Activated T-cell treated with anti-CD3 and anti-CD28 coated beads, Interleukin-2, amount 50 U/mL, for 24 hours (primary cell): ENCODE measurements around the gene TCF20.
A peak's percentile ranks its signal among the peaks of the same experiment; 100 is the strongest.

Experiments
- DNase-seq: peaks from one replicate; pipeline ENCODE4 v3.0.0-alpha.2; 2020
- H3K27ac Mint-ChIP-seq: 2 replicates; pipeline ENCODE4 v1.8.0; 2020; ENCODE audit warnings: mild to moderate bottlenecking, mixed read lengths
- H3K27me3 Mint-ChIP-seq: 2 replicates; pipeline ENCODE4 v1.8.0; 2020; ENCODE audit warnings: mixed read lengths
- H3K36me3 Mint-ChIP-seq: 2 replicates; pipeline ENCODE4 v1.8.0; 2020; ENCODE audit warnings: low read depth, mixed read lengths
- H3K4me1 Mint-ChIP-seq: 2 replicates; pipeline ENCODE4 v1.8.0; 2020; ENCODE audit warnings: low read depth, mixed read lengths
- H3K4me3 Mint-ChIP-seq: 2 replicates; pipeline ENCODE4 v1.8.0; 2020; ENCODE audit warnings: mild to moderate bottlenecking, moderate library complexity, mixed read lengths
- H3K9me3 Mint-ChIP-seq: 2 replicates; pipeline ENCODE4 v1.8.0; 2020; ENCODE audit warnings: mixed read lengths

The TCF20 gene

DNA sequence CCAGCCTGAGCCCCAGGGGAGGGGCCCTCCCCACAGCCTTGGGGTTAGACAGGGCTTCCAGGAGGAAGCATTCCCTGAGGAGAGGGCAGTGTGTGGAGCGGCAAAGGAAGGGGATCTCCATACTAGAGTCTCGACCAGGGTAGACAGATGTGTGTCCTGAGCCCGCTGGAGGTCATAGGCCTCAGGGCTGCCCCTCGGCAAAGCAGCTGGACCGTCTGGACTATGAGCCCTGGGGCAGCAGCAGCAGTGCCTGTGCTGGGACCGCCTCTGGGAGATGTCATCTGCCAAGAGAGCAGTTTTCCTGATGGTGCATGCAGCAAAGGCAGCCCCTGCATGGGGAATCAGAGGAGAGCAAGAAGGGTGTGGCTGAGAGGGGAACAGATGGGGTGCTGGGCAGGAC, 20.8 kb upstream of the TCF20 start:
- H3K4me1 Mint-ChIP-seq: peaks cover 28% of the 10 kb centered on the region

GRCh38 chr22:42289671-42290541, 19.5 kb upstream of the TCF20 start:
- Mint-ChIP-seq H3K36me3 (no peaks in the 10 kb centered on the region), H3K27ac (no peak overlapping the region), H3K27me3 (no peaks in the 10 kb centered on the region), H3K4me3 (no peak overlapping the region), H3K4me1 (peaks cover 30% of the 10 kb centered on the region), H3K9me3 (no peaks in the 10 kb centered on the region)
- DNase-seq: no peak

More for the DNA sequence above, 20.8 kb upstream of the TCF20 start:
- Mint-ChIP-seq H3K27me3 (no peaks in the 10 kb centered on the region), H3K9me3 (no peaks in the 10 kb centered on the region), H3K27ac (no peak overlapping the region), H3K36me3 (no peaks in the 10 kb centered on the region), H3K4me3 (no peak overlapping the region)
- no peak for DNase-seq

DNA sequence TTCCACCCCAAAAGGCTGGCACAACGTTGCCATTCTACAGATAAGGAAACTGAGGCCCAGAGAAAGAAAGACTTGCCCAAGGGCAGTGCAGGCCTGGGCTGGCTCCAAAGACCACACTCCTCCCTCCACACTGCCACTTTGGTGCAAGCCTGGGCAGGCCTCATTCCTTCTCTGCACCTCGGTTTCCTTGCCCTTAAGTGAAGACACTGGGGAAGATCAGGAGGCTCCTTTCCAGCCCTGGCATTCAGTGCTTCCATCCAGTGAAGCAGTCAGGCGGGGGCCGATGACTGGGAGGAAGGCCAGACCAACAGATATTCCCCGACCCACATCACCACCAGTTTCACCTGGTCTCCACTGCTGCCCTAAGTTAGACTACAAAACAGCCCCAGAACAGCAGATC, 18.3 kb upstream of the TCF20 start:
- H3K4me3 Mint-ChIP-seq: no peak overlapping the region
- no peaks in the 10 kb centered on the region for H3K9me3 Mint-ChIP-seq
- no peak for DNase-seq
- H3K27ac Mint-ChIP-seq: peak overlapping the region; percentile 26
- peaks cover 23% of the 10 kb centered on the region for H3K4me1 Mint-ChIP-seq
- H3K27me3 Mint-ChIP-seq: peaks cover 3% of the 10 kb centered on the region
- no peaks in the 10 kb centered on the region for H3K36me3 Mint-ChIP-seq

DNA sequence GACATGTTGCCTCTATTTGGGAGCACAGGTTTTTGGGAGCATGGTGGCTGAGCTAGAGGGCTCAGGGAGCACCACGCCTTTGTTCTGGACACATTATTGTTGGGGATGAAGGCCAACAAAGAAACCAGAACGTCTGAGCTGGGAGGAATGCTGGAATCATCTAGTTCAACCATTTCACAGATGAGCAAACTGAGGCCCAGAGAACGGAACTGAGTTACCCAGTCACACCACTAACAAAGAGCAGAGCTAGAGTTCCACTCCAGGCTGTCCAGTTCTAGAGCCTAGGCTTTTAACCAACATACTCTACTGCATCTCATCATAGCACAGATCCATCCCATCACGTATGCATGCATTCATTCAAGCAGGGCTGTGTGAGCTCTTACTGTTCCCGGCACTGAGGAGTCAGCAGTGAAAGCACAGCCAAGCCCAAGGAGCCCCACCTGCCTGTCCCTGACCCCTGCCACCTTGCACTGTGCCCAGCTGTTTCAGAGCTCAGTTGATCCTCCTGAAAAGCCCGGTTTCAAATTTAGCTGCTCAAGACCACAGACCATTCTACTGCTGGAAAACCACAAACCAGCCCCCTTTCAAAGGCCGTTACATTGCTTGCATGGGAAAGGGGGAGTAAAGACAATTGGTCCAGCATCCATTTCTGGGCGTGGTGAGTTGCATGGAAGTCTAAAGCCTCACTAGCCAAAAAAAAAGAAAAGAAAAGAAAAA, 16.9 kb upstream of the TCF20 start:
- Mint-ChIP-seq H3K4me3 (no peak overlapping the region), H3K9me3 (no peaks in the 10 kb centered on the region), H3K27ac (no peak overlapping the region)

DNA sequence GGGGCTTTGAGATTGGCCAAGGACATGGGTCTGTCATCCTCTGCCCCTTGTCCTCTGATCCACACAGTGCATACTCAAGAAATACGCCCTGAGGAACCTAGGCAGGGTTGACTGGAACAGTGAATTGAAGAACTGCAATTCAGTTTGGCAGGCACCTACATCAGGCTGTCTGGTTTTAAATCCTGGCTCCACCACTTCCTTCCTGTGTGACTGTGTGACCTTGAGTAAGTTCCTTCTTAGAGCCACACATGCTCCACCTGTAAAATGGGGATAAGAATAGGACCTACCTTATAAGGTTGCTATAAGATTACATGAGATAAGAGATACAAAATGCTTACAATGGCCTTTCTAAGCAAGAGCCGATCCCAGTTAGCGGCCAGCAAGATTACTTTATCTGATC, 15.8 kb upstream of the TCF20 start:
- Mint-ChIP-seq H3K4me3 (no peak overlapping the region), H3K9me3 (no peaks in the 10 kb centered on the region), H3K4me1 (peaks cover 30% of the 10 kb centered on the region), H3K27ac (peak overlapping the region; percentile 6), H3K36me3 (no peaks in the 10 kb centered on the region), H3K27me3 (peaks cover 6% of the 10 kb centered on the region)
- no peak for DNase-seq

More for the DNA sequence above, 16.9 kb upstream of the TCF20 start:
- no peak for DNase-seq
- H3K36me3 Mint-ChIP-seq: no peaks in the 10 kb centered on the region
- H3K27me3 Mint-ChIP-seq: peaks cover 6% of the 10 kb centered on the region
- peaks cover 30% of the 10 kb centered on the region for H3K4me1 Mint-ChIP-seq

- DNase-seq: no peak
- Mint-ChIP-seq H3K27ac (no peak overlapping the region), H3K4me3 (no peak overlapping the region), H3K27me3 (peaks cover 6% of the 10 kb centered on the region), H3K9me3 (no peaks in the 10 kb centered on the region), H3K4me1 (peaks cover 30% of the 10 kb centered on the region), H3K36me3 (no peaks in the 10 kb centered on the region)
These were observed 15.2 kb upstream of the TCF20 start for GRCh38 chr22:42285604-42286003.

GRCh38 chr22:42284643-42285181, 14.3 kb upstream of the TCF20 start:
- no peaks in the 10 kb centered on the region for H3K36me3 Mint-ChIP-seq
- no peak for DNase-seq
- H3K27ac Mint-ChIP-seq: no peak overlapping the region
- H3K27me3 Mint-ChIP-seq: peaks cover 6% of the 10 kb centered on the region
- H3K4me3 Mint-ChIP-seq: no peak overlapping the region
- H3K4me1 Mint-ChIP-seq: peaks cover 30% of the 10 kb centered on the region
- H3K9me3 Mint-ChIP-seq: no peaks in the 10 kb centered on the region

DNA sequence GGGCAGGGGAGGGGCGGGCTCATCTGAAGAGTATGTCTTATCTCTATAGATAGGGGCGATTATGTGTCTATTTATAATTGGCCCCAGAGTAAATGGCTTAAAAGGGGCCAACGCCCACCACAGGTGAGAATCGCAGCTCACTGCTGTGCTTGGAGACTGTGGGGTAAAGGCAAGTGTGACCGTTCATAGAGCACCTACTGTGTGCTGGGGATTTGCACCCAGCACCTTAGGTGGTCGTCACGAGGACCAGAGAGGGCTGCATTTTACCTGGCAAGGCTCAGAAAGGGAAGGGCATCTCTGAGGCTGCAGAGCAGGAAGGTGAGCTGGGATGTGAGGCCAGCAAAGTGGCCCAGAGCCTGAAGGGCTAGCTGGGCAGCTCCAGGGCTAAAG, 13.7 kb upstream of the TCF20 start:
- DNase-seq: no peak
- no peak overlapping the region for H3K27ac Mint-ChIP-seq
- peak overlapping the region; percentile 60 for H3K4me3 Mint-ChIP-seq
- H3K36me3 Mint-ChIP-seq: no peaks in the 10 kb centered on the region
- H3K27me3 Mint-ChIP-seq: peaks cover 6% of the 10 kb centered on the region
- H3K4me1 Mint-ChIP-seq: peaks cover 30% of the 10 kb centered on the region
- H3K9me3 Mint-ChIP-seq: no peaks in the 10 kb centered on the region

DNA sequence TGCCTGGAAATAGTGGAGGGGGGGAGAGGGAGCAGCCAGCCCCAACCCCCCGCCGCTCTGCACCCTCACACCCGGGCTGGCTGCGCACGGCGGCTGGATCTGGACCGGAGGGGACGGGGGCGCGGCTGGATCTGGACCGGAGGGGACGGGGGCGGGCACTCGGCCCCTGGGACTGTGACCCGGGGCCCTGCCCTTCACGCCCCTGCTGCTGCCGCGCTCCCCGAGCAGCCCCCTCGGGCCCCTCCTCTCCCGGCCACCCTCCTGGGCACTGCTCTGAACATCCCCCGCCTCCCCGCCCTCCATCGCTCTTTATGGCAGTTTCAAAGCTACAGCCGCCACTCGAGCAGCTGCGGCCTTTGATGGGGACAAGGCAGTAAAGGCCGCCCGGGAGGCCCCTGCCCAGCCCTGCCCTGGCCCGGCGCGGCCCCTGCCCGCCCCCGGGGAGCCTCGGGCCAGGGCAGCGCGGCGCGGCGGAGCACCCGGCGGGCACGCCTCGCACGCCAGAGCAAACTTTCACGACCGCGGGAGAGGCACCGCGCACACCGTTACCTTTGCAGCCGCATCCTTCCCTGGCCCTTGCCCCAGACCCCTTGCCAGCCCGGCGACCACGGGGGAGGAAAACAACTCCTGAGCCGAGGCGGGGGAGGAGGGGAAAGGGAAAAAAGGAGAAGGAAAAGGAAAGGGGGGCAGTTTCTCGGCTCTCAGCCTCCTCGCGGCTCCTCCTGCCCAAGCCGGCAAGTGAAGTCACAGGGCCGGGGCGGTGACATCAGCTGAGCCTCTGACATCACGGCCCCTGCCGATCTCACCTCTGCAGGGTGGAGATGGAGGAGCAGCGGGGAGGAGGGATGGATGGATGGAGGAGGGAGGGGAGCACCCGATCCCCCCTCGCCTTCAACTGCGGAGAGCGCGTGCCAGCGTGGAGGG, 13.1 kb upstream of the TCF20 start:
- H3K36me3 Mint-ChIP-seq: no peaks in the 10 kb centered on the region
- DNase-seq: peak; percentile 67
- no peaks in the 10 kb centered on the region for H3K9me3 Mint-ChIP-seq
- peaks cover 30% of the 10 kb centered on the region for H3K4me1 Mint-ChIP-seq
- H3K27me3 Mint-ChIP-seq: peaks cover 6% of the 10 kb centered on the region
- no peak overlapping the region for H3K27ac Mint-ChIP-seq
- peak overlapping the region; percentile 60 for H3K4me3 Mint-ChIP-seq

DNA sequence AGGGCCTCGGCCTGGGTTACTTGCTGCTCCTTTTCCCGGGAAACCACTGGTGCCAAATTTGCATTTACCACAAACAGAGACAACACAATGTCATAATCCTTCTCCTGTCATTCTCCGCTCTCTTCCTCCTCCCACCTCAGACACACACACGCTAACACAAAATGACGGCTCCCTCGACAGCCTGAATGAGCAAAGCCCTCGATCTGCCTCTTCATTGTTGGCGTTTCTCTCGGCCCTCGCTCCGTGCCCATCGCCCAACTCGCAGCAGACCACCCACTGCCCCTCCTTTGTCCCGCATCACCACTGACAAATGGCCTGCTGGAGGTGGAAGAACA, 12.5 kb upstream of the TCF20 start:
- peaks cover 6% of the 10 kb centered on the region for H3K27me3 Mint-ChIP-seq
- DNase-seq: no peak
- H3K9me3 Mint-ChIP-seq: no peaks in the 10 kb centered on the region
- H3K4me1 Mint-ChIP-seq: peaks cover 30% of the 10 kb centered on the region
- no peak overlapping the region for H3K27ac Mint-ChIP-seq
- H3K4me3 Mint-ChIP-seq: peak overlapping the region; percentile 8
- no peaks in the 10 kb centered on the region for H3K36me3 Mint-ChIP-seq

DNA sequence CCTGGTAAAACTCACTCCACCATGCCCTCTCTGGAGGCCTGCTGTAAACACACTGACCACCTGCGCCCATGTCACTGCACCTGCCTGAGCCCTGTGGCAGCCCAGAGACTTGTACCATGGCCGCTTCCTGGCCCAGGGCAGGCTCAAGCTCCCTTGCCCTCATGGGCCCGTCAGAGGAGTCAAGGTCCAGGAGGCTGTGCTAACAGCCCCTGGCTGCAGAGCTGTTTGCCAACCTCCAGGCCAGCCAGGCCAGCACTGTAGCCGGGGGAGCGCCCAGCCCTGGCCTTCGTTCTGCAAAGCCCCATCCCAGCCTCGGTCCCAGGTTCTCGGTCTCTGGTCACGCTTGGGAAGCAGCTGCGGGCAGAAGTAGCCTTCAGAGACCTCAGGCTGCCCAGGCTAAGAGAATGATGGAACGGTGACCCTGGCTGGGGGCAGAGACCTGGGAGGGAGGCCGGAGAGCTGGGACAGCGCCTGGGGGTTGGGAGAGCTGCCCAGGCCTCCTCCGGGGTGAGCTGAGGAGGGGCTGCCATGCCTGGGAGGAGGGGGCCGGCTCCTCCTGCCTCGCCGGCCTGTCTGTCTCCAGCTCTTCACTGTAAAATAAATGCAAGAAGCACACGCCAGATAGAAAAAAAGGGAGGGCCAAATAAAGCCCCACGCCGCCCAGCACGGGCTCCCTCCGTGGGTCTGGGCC, 11.9 kb upstream of the TCF20 start:
- Mint-ChIP-seq H3K4me1 (peaks cover 30% of the 10 kb centered on the region), H3K27ac (no peak overlapping the region)

DNA sequence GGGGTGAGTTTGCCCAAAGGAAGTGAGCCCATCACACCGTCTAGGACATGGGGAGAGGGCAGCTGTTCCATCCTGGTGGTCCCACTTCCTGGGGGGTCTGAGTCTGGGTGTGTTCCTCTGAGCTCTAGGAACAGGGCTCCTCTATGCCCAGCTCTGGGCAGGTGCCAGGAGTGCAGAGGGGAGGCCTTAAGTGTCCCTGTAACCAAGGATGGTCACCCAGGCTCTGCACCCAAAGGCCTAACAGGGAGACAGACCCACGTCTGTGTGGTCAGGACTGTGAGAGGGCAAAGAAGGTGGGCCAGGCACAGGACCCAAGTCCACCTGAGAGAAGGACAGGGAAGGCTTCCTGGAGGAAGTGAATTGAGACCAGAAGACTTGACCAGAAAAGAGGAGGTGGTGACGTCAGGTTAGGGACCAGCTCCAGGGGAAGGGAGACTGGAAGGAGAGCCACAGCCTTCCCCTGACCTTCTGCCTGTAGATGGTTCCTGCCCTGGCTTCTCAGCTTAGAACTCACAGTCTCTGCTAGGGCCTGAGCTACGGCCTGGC, 11.3 kb upstream of the TCF20 start:
- no peak overlapping the region for H3K27ac Mint-ChIP-seq
- H3K4me3 Mint-ChIP-seq: no peak overlapping the region
- H3K27me3 Mint-ChIP-seq: peaks cover 6% of the 10 kb centered on the region
- no peaks in the 10 kb centered on the region for H3K9me3 Mint-ChIP-seq
- H3K36me3 Mint-ChIP-seq: peaks cover 5% of the 10 kb centered on the region
- peaks cover 28% of the 10 kb centered on the region for H3K4me1 Mint-ChIP-seq
- DNase-seq: no peak

More for the DNA sequence above, 11.9 kb upstream of the TCF20 start:
- Mint-ChIP-seq H3K27me3 (peaks cover 6% of the 10 kb centered on the region), H3K36me3 (no peaks in the 10 kb centered on the region), H3K4me3 (peak overlapping the region; percentile 8), H3K9me3 (no peaks in the 10 kb centered on the region)
- DNase-seq: no peak

DNA sequence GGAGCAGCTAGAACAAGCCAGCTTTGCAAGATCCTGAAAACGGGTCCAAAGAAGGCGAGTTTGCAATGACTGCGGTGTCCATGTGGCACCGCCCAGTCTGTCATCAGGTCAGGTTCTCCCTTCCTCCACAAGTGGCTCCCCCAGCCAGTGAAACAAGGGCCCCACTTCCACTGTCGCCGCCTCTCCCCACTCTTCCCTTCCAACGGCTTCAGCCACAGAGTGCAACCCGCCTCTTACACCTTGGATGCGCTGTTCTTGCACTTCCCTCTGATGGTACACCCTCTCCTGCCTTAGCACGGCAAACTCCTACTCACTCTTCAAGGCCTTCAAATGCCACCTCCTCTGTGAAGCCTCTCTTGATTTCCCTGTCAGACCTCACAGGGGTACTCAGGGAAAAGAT, 10.8 kb upstream of the TCF20 start:
- Mint-ChIP-seq H3K36me3 (peaks cover 5% of the 10 kb centered on the region), H3K9me3 (no peaks in the 10 kb centered on the region), H3K4me3 (no peak overlapping the region), H3K4me1 (peaks cover 23% of the 10 kb centered on the region), H3K27me3 (peaks cover 6% of the 10 kb centered on the region), H3K27ac (no peak overlapping the region)
- DNase-seq: no peak
